Prostate gland (tissue), 2 donors: ENCODE data around the gene RTBDN.

ENCODE experiments used
- CTCF ChIP-seq, 4 experiments: fragments of 200-600 bp in 2 of 4; fragments of 450-650 bp in 2 of 4; sonication (generic) in 2 of 4; IDR thresholded peaks; 1 replicate in 3 of 4; 2 replicates in 1 of 4; pipeline ENCODE4 v1.5.1; 2016 to 2019; ENCODE audit warnings: antibody characterized with exemption in 4 of 4, mild to moderate bottlenecking in 2 of 4, moderate library complexity in 2 of 4
- POLR2A ChIP-seq: fragments of 450-650 bp; IDR thresholded peaks from one replicate; pipeline ENCODE4 v1.6.1; 2016; ENCODE audit warnings: antibody characterized with exemption, mild to moderate bottlenecking

GRCh38 chr19:12792051-12792852 lies 42.1 kb downstream of the RTBDN start:
- TF ChIP-seq CTCF (IDR thresholded peaks at IDR 0.05), result peak in 2 of 4 experiments; percentile 12 to 18
- no peak for TF ChIP-seq POLR2A
